DLD1 (cell line): Measurements from ENCODE around the gene MED12L.
"Not testable (repeated sequence)": the region's sequence is repeated elsewhere in the genome, so short reads cannot be mapped to it uniquely, and the experiment has no call there.

ENCODE experiments used
- in situ Hi-C: cut with HindIII; loops from 2 replicates; pipeline ENCODE4 v1.10.0; 2017; ENCODE audit warnings: low sequenced_read_pairs

Gene MED12L, protein sequence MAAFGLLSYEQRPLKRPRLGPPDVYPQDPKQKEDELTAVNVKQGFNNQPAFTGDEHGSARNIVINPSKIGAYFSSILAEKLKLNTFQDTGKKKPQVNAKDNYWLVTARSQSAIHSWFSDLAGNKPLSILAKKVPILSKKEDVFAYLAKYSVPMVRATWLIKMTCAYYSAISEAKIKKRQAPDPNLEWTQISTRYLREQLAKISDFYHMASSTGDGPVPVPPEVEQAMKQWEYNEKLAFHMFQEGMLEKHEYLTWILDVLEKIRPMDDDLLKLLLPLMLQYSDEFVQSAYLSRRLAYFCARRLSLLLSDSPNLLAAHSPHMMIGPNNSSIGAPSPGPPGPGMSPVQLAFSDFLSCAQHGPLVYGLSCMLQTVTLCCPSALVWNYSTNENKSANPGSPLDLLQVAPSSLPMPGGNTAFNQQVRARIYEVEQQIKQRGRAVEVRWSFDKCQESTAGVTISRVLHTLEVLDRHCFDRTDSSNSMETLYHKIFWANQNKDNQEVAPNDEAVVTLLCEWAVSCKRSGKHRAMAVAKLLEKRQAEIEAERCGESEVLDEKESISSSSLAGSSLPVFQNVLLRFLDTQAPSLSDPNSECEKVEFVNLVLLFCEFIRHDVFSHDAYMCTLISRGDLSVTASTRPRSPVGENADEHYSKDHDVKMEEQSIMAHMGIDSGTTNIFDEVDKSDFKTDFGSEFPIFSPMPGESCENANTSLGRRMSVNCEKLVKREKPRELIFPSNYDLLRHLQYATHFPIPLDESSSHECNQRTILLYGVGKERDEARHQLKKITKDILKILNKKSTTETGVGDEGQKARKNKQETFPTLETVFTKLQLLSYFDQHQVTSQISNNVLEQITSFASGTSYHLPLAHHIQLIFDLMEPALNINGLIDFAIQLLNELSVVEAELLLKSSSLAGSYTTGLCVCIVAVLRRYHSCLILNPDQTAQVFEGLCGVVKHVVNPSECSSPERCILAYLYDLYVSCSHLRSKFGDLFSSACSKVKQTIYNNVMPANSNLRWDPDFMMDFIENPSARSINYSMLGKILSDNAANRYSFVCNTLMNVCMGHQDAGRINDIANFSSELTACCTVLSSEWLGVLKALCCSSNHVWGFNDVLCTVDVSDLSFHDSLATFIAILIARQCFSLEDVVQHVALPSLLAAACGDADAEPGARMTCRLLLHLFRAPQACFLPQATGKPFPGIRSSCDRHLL (N-terminal part only)

DNA sequence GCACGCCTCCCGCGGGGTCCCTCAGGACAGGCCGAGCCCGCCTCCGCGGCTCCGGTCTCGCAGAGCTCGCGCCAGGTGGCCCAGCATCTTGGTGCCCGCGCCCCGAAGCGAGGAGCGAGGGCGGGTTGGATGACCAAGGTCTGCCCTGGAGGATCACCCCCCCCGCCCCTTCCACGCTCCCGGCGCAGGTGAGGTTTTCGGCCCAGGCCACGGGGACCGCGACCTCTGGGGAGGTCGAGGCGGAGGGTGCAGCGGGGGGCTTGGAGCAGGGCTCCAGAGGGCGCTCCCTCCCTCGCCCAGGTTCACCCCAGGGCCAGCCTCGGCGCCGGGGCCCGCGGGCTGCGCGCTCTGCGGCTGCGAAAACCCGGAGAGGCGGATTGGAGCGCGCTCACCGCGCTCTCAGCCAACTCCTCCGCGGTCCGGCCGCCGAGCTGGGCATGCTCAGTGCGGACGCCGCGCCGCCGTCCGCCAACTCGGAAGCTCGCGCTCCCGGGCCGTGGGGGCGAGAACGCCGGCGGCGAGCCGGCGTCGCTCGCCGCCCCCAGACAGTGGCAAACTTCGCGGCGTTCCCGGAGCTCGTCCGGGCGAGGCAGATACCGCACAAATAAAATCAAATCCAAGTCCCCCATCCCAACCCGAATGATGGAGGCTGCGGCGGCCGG lies at the start of gene MED12L:
TSS of gene MED12L (plus strand) at position 438 of the 662 bp plus-strand sequence. CDS start 1,263 bp downstream, outside the sequence.
- in situ Hi-C loops = no loop called here

DNA sequence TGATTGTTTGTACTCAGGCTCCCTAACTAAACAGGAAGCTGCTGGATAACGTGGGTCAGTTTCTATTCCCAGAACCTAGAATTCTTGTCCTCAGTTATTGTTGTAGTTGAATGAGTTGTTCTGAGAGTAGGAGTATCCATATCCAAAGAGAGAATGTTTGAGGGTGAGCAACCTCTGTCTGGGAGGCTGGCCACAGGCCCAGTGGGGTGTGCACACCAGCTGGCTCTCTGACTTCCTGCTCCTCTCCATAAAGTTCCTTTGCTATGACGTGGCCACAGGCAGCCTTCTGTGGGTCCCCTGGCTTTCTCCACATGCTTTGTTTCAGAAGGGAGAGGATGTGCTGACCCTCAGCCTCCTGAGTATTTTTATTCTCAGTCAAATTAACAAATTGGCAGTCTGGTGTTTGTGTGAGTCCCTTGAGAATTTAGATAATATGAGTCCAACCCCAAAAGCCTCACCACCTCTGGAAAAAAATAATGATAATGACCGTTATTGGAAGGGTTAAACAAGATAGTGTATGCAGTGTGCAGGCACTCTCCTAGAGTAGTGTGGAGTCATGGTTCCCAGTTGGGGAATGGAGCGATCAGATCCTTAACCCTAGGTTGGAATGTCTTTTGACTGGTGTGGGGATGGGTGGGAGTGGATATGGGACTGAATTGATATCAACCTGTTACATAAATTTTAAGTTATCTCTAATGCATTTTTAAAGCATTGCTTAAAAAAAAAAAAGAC lies 47.6 kb upstream of the MED12L start:
- in situ Hi-C loops = no loop called here

DNA sequence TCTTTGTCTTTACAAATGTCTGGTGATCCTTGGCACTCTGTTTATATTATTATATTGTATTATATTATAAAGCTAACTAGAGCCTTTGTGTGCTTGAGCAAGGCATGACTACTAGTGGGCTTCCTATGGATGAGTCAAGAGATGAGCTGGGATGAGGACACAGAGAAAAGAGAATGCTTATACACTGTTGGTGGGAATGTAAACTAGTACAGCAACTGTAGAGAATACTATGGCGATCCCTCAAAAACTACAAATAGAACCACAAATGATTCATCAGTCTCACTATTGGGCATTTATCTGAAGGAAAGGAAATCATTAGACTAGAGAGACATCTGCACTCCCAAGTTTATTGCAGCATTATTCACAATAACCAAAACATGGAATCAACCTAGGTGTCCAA lies 40.8 kb upstream of the MED12L start:
- in situ Hi-C loops = no loop called here

DNA sequence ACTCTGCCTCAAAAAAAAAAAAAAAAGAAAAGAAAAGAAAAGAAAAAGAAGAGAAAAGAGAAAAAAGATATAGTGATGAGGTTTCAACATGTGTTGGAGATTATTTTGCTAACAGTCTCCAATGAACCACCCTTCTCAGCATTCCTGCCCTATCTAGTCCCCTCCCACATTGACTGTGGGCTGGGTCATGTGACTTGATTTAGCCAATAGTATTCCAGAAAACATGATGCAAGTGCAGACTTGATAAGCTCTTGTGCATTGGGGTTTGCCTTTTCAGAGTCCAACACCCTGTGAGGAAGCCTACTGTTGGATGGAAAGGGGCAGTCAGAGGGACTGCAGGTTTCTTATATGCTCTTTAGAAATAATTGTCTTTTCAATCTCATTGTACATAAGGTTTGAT lies 37.8 kb upstream of the MED12L start:
- in situ Hi-C loops = no loop called here

DNA sequence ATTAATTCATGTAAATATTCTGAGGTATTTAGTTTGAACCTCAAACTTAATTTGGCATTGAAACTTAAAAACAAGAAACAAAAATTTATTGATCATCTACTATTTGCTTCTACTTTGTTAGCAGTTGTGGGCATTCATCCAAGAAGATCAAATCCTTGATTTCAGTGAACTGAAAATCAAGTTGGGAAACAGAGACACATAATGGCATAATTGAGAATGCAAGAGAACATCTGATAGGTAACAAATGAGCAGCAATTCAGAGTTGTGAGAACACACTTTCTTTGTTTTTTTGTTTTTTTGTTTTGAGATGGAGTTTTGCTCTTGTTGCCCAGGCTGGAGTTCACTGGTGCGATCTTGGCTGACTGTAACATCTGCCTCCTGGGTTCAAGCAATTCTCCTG lies 33.9 kb upstream of the MED12L start:
- in situ Hi-C loops = no loop called here

DNA sequence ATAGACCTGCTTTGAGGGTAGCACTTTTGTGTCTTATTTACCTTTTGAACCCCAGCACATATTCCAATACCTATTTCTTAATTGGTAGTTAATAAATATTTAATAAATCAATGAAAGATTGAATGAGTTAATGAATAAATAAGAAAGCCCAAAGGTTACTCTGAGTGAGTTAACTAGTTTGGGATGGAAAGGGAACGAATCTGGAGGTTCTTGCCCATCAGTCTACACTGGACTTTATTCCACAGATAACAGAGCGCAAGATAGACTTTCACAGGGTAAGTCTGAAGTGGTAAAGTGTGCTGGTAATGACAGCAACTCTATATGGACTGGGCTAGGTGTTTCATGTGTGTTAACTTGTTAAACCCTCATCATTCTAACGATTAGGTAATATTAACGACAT lies 33.1 kb upstream of the MED12L start:
- in situ Hi-C loops = no loop called here

DNA sequence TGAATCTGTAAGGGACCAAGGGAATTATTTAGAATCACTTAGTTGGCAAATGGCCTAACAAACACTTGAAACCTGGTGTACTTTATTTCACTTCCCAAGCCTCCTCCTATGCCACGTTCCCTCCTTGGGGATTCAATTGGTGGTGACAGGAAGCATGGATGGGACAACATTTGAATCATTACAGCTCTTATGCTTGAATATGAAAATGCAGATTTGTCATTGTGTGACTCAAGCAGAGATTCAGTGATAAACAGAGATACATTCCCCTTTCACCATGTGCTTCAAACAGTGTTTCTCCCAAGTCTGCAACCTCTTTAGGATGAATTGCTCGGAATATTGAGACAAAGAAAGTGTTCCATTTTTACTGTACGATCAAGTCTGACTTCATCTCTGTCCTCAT lies 32.7 kb upstream of the MED12L start:
- in situ Hi-C loops = no loop called here

DNA sequence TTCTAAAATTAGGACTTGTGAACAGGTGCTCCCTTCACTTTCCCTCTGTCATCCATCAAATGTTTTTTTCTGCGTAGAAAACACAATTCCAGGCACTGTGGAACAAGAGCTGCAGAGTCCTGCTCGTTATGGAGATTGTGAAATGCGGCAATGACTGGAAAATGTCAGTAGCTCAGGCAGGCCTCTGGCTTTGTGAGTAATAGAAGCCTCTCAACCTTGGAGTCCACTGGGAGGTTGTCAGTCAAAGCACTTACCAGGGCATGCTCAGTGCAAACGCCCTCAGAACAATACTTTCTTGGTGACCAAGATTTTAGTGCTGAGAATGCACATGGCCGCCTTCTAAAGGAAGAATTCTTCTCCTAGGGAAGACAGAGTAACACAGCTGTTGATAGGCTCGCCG lies 26.7 kb upstream of the MED12L start:
- in situ Hi-C loops = no loop called here

DNA sequence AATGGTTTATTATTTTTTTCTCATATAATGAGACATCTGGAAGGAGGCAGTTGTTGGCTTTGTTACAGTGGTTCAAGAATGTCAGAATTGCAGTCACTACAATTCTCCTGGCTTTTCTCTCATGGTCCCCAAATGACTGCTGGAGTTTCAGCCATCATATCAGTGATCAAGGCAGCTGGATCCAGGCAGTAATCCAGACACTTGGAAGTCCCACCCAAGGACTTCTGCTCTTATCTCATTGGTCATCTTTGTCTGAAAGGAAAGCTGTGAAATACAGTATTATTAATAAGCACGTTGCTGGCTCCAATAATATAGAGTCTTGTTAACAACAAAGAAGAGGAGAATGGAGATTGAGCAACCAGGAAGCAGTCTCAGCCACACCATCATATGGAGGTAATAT lies 22.9 kb upstream of the MED12L start:
- in situ Hi-C loops = no loop called here

DNA sequence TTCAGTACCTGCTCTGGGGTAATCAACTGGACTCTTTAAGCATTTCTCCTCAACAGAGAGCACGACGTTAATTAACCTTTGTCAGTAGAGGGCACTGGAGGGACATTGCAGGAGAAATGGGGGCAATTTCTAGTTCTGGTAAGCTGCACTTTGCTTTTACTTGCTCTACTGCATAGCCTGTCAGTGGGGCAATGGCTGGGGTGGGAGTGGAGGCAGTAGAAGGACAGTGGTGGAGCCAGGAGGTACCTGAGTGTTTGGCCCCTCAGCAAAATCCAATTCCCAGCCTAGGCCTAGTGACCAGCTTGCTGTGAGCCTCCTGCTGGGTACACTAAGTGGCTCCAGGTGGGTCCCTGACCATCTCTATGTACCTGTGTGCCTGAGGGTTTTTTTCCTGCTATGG lies 18.3 kb upstream of the MED12L start:
- in situ Hi-C loops = no loop called here

DNA sequence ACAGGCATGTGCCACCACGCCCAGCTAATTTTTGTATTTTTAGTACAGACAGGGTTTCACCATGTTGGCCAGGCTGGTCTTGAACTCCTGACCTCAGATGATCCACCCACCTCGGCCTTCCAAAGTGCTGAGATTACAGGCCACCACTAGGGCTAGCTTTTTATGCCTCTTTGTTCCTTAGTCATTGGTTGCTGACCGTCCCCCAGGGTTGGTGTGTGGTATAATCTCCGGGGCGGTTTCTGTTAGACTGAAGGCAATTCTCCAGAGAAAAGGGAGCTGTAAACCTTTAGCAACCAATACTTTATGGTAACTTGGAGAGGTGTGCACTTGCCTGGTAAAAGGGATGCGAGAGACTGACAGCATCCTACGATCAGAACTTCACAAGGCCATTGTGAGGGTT lies 12.6 kb upstream of the MED12L start:
- in situ Hi-C loops = not testable (repeated sequence)

DNA sequence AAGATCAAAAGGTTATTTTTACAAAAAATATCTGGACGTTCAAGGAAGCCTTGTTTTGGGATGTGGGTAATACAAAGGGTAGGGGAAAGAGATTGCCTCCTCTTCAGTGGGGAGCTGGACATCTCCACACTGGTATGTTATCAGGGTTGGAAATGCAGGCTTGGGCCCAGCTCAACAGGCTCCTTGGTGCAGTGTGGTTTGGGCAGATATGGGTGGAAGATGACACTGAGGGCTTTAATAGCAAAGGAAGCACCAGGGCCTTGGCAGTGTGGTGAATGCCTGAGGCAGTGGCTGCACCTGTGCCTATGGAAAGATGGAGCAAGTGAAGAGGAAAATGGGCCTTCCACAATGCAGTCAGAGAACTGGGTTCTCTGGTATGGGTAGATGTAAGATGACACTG lies 11.2 kb upstream of the MED12L start:
- in situ Hi-C loops = no loop called here

DNA sequence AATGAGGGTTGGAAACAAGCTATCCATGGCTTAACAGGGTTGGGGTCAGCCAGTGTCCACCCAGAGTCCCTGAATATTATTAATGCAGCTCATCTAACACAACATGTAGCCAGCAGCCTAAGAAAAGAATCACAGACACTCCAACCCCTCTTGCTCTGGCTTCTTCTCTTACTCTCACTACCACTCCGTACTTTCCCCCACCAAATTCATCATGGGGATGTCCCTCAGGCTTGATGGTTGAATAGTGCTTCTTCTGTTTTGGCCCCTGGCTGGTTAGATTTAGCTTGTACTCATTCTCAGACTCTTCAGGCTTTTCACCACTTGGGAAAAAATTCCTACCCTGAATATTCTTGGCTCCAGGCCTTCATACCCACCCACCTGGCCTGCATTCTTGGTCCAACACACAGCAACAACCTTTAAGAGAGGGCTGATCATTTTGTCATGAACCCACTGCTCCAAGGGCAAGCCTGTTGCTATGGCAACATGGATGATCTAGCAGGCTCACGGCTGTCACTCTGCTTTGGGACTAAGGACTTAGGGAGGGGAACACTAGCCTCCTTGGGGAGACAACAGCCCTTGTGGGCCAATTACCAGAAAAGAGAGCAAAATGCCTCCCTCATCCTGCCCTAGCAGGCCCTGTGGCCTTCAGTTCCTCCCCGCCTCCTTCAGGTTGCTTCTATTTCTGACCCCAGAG lies 9.4 kb upstream of the MED12L start:
- in situ Hi-C loops = no loop called here

DNA sequence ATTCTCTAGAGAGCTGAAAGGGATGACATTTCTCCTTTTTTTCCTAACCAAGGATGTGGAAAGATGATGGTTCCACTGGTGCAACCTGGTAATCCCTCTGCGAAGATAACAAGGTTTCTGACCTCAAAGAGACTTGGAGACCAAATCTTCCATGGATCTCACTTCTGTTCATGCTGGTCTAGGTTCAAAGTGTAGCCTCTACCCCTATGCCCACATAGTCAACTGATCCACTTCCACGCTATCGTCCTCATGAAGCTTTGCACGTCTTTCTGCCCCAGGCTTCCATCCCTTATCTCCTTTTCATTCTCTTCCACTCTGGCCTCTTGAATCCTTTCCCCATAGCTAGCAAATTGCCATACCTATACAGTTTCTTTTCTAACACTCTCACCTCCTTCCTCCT lies 8.8 kb upstream of the MED12L start:
- in situ Hi-C loops = no loop called here

DNA sequence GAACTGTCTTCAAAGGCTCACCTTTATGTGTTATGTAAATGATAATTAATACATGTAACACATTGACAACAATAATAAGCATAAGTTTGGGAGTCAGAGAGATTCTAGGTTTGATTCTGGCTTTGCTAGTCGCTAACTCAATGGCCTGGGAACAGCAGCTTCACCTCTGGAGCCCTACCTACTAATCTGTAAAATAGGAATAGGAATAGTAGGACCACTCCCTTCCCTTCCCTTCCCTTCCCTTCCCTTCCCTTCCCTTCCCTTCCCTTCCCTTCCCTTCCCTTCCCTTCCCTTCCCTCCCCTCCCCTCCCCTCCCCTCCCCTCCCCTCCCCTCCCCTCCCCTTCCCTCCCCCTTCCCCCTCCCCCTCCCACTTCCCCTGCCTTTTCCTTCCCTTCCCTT lies 4.4 kb upstream of the MED12L start:
- in situ Hi-C loops = not testable (repeated sequence)

DNA sequence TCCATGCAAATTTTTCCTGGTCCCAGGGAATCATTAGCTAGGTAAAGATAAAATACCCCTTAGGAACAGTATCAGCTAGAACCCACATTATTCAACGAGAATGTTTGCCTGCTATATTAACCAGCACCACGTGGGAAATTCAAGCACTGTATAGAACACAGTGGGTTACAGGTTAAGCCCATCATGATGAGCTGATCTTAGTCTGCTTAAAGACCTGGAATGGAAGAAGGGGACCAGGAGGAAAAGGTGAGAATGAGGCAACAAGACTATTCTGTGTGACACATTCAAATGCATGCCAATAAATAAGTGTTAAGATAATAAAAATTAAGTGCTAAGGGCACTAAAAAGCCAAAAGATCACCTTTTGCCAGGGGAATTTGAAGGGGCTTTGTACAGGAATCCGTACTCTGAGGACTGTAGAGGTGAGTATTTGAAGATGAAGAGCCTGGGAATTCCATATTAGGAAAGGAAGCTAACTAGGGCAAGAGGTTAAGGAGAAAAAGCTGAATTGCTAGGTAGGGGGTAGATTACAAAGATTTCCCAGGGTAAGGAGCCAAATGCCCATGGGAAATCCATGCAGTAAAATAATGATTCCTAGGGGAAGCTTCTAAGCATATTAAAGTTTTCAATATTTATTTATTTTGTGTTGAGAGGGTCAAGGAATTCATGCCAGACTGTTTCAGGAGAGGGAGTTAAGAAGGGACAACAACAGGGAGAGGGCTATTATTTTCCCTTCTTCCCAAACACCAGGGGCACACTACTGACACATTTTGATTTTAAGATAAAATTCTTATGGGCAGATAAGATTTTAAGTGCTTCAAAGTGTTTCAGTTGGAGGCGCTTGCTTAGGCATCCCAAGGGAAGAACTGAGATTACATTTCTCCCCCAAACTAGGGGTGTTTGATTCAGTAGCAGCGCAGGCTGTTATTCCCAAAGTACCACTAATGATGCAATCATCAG lies 2.3 kb upstream of the MED12L start:
- in situ Hi-C loops = no loop called here

DNA sequence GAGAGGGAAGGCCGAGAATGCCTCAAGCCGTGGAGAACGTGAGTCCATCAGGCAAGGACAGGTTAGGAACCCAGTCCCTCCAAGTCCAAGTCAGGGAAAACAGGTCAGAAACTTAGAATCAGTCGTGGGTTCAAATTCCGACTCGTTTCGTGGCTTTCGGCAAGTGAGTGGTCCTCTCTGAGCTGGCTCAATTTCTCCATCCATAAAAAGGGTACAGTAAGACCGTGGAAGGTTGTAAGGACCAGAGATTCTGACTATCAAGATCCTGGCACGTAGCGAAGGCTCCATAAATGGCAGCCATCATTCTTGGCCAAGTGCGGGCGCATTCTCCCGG lies 604 bp upstream of the MED12L start:
- in situ Hi-C loops = no loop called here

DNA sequence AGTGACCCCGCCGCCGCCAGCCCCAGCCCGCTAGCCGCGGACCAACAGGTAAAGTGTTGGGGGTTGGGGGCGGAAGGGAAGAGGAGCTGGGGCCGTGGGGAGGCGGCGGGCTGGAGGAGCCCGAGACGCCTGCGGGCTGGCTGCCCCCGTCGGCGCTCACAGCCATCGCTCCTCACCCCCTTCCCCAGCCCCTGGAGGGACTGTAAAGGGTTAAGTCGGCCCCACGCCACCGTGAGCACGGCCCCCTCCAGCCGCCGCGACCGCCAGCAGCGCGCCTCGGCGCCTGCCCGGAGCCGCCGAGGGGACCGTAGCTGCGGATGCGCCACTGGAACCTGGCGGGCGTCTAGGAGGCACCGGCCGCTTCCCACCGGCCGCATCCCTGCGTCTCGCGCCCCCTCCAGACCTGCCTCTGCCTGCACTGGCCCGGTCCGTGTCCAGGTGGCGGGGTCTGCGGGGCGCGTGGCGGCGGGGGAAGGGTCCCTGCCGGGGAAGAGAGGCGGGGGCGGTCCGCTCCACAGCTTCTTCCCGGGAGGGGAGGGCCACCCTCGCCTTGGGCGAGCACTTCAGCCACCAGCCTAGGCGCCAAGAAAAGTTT lies 522 bp downstream of the MED12L start:
- in situ Hi-C loops = no loop called here
